Fibroblast of mammary gland (primary cell): ENCODE results near the gene AKAP6.

ENCODE experiments used
- DNase-seq: peaks from one replicate; pipeline ENCODE4 v3.0.0-alpha.2; 2010; ENCODE audit warnings: low read depth
- H3K4me3 ChIP-seq: 2 replicates; pipeline ENCODE4 v1.5.1; 2011; ENCODE audit warnings: low read depth, mild to moderate bottlenecking, low read length, moderate library complexity; ENCODE audit not compliant: control insufficient read depth
- CTCF ChIP-seq: conservative IDR thresholded peaks from 2 replicates; pipeline ENCODE4 v1.5.1; 2011; ENCODE audit warnings: low read depth, low read length, inconsistent platforms; ENCODE audit not compliant: control insufficient read depth, insufficient read depth

The AKAP6 gene

GRCh38 chr14:32419429-32419828 lies 90.3 kb downstream of the AKAP6 start:
- no peak for DNase-seq
- no peak overlapping the region for H3K4me3 ChIP-seq
- TF ChIP-seq CTCF: no peak

- H3K4me3 ChIP-seq: no peak overlapping the region
- TF ChIP-seq CTCF: no peak
- DNase-seq: no peak
Measured at GRCh38 chr14:32421781-32422180, 92.7 kb downstream of the AKAP6 start.

- no peak for TF ChIP-seq CTCF
- DNase-seq: no peak
- no peak overlapping the region for H3K4me3 ChIP-seq
Measured at GRCh38 chr14:32422440-32422839, 93.3 kb downstream of the AKAP6 start.

- H3K4me3 ChIP-seq: no peak overlapping the region
- TF ChIP-seq CTCF: no peak
- DNase-seq: no peak
Measured at GRCh38 chr14:32426028-32426427, 96.9 kb downstream of the AKAP6 start.

GRCh38 chr14:32426586-32427388 lies 97.7 kb downstream of the AKAP6 start:
- H3K4me3 ChIP-seq: no peak overlapping the region
- TF ChIP-seq CTCF: no peak
- no peak for DNase-seq

- DNase-seq: no peak
- no peak for TF ChIP-seq CTCF
- H3K4me3 ChIP-seq: no peak overlapping the region
Measured at GRCh38 chr14:32427726-32428528, 98.8 kb downstream of the AKAP6 start.

GRCh38 chr14:32428875-32429274 lies 99.8 kb downstream of the AKAP6 start:
- no peak for TF ChIP-seq CTCF
- H3K4me3 ChIP-seq: no peak overlapping the region
- no peak for DNase-seq
